H7 (cell line): ENCODE results near the gene CACNB2. TPM values are rescaled to one million over a fixed set of nuclear protein-coding genes. Genes with fewer than 3 reads are reported as not detected.

Experiments used
- DNase-seq: peaks from one replicate; pipeline ENCODE4 v3.0.0; 2012
- H3K27me3 ChIP-seq: 2 replicates; pipeline ENCODE4 v1.6.0; 2011; ENCODE audit warnings: mild to moderate bottlenecking, low read length; ENCODE audit not compliant: control insufficient read depth, insufficient read depth
- H3K36me3 ChIP-seq: replicated peaks from 2 replicates; pipeline ENCODE4 v1.5.1; 2011; ENCODE audit warnings: low read length; ENCODE audit not compliant: control insufficient read depth, insufficient read depth
- H3K4me3 ChIP-seq: 2 replicates; pipeline ENCODE4 v1.5.1; 2011; ENCODE audit warnings: low read depth, mild to moderate bottlenecking, control low read depth, low read length, moderate library complexity; ENCODE audit not compliant: insufficient read depth
- total RNA-seq: library from RNA; depleted of rRNA; stranded (reverse); fragments of >200 nt; shearing (Covaris generic); gene quantifications from 2 replicates; pipeline ENCODE4 v1.2.3, GENCODE V29; 2014

Gene CACNB2
- total RNA-seq, 1 experiment from 2014 or later = 1.0 TPM

DNA sequence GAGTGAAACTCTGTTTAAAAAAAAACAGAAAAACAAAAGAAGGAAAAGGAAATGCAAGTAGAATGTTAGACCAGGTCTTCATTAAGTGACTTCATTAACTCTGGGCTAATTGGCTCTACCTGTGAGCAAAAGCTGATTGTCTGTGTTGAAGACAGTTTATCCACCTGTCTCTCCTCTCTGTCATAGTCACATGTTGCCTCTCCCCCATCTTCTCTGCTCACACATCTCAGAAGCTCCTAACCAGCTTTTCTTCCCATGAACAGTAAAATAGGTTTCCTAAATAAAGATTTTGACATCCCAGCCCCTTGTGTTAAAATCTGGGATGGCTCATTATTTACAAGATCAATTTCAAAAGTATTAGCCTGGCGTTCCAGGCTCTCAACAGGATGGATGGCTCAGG is 222.7 kb downstream of the CACNB2 start:
- DNase-seq = no peak
- no peaks in the 10 kb centered on the region for H3K27me3 ChIP-seq
- no peak overlapping the region for H3K4me3 ChIP-seq
- no peaks in the 10 kb centered on the region for H3K36me3 ChIP-seq

DNA sequence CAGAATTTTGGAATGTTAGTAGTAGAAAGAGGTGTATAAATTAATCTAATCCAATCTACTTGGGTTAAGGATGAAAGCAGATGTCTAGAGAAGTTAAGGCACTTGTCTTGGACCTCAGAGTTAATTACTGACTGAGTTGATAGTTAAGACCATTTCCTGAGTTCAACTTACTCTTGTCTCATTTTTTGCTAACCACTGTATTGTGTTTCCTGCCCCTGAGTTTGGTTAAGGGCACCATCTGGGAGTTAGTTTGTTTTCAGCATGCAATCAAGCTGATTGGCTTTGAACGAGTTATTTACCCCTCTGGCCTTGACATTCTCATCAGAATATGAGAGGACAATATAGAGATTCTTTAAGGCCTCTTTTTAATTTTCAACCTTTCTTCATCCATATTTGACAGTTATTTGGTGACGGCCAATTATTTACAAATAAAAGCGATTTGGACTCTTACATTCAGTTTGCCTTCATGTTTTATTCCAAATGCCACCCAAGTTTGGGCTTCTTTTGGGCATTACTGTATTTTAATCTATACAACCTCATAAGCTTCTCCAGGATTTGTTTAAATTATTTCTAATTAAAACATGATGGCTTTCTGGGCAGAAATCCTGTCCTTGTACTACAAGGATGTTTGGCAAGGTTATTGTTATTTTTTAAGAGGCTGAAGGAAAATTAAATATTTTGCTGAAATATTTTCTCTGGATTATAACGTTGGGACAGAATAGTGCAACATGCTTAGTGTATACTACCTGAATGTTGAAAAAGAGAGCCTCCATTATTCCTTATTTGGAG is 225.0 kb downstream of the CACNB2 start:
- H3K4me3 ChIP-seq = no peak overlapping the region
- DNase-seq = no peak
- no peaks in the 10 kb centered on the region for H3K36me3 ChIP-seq
- H3K27me3 ChIP-seq = no peaks in the 10 kb centered on the region

DNA sequence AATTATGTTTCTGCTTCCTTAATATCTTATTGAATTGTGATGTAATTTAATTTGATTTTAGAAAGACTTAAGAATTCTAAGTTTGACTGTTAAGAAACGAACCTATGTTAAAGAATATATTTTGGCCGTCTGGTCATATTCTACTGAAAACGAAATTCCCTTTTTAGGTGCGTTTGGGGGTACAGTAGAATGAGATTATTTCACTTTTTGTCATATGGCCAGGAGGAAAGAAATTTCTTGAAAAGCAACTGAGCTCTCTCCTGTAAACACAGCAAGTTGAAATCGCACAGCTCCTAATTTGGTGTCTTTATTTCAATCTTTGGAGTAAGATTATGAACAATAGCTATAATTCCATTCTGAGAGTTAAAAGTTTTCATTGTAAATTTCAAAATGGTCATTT is 227.6 kb downstream of the CACNB2 start:
- DNase-seq = no peak
- no peaks in the 10 kb centered on the region for H3K27me3 ChIP-seq
- no peak overlapping the region for H3K4me3 ChIP-seq
- H3K36me3 ChIP-seq = no peaks in the 10 kb centered on the region

DNA sequence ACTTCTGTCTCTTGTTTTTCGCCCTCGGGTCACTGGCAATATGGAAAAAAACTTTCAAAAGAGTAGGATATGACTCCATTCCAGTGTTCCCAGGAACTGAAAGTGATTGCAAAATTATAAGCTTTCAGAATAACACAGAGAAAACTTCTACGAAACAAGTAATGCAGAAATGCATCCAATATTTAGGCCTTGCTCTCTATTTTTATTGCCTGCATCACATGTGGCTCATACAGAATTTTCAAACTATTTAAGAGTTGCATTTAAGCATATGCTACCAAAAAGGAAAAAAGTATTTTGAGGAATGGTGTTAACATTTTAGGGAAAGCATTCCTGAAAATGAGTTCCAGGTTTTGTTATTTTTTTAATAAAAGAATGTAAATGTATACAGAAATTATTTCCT is 228.0 kb downstream of the CACNB2 start:
- H3K36me3 ChIP-seq = no peaks in the 10 kb centered on the region
- no peaks in the 10 kb centered on the region for H3K27me3 ChIP-seq
- DNase-seq = no peak
- no peak overlapping the region for H3K4me3 ChIP-seq

DNA sequence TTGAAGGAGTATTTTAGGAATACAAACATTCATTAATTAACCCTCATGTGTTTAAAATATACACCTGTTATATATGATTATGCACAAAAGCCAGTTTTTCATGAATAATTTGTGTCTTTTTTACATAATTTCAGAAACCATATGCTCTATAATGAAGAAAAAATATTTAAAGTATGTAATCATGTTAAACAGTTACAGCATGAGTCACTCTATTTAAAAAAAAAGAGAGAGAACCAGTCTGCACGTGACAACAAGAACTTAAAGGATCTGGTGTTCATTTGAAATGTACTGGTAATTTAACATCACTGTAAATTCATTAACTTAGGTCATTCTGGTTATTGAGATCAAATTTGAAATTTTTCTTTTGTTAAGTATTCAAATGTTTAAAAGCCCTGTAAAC is 228.5 kb downstream of the CACNB2 start:
- Histone ChIP-seq H3K27me3 (no peaks in the 10 kb centered on the region), H3K4me3 (no peak overlapping the region), H3K36me3 (no peaks in the 10 kb centered on the region)
- DNase-seq = no peak

DNA sequence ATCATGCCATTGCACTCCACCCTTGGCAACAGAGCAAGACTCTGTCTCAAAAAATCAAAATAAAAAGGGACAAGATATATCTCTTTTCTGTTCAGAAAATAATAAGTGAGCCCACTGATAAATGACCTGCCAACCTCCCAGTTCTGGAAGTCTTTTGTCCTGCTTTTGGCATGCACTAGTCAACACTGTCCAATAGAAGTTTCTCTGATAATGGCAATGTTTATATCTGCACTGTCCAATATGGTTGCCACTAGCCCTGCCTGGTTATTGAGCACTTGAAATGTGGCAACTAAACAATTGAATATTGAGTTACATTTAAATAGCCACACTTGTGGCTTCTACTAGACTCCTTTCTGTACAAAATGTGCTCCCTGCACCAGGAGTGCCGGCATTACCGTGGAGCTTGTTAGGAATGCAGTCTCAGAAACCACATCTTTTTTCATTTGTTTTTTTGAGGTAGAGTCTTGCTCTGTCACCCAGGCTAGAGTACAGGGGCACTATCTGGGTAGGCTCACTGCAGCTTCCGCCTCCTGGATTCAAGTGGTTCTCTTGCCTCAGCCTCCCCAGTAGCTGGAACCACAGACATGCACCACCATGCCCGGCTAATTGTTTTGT is 229.7 kb downstream of the CACNB2 start:
- Histone ChIP-seq H3K27me3 (no peaks in the 10 kb centered on the region), H3K36me3 (no peaks in the 10 kb centered on the region), H3K4me3 (no peak overlapping the region)
- no peak for DNase-seq

DNA sequence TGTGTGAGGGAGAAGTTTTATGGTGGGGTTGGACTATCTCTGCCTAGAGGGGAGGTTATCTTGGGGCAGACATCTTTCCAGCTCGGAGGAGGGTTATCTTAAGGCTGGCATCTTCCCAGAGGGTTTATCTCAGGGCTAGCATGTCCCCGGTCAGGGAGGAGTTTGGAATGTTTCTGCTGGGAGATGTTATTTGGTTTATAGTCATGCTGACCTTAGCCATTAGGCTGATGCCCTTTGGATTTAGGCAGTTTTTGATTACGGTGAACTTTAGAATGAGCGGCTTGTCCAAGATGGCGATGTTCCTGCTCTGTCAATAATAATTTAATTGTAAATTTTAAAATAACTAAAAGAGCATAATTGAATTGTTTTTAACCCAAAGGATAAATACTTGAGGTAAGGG is 236.4 kb downstream of the CACNB2 start:
- Histone ChIP-seq H3K27me3 (no peaks in the 10 kb centered on the region), H3K36me3 (no peaks in the 10 kb centered on the region), H3K4me3 (no peak overlapping the region)
- no peak for DNase-seq

DNA sequence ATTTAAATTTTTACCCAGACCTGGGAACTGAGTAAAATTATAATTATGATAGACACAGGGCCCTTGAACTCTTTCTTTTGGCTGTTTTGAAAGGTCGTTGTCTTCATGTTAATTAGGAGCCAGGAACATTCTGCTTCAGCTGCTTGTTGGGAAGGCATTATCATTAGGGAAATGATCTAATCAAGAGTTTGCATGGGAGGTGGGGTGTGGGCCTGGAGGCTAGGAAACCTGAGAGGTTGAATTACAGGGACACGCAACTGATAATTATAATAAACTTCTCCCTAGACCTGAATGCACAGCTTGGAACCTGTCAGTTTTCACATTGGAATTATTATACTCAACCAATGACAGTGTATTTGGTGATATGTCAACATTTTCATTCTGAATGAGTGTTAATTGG is 237.7 kb downstream of the CACNB2 start:
- DNase-seq = no peak
- Histone ChIP-seq H3K36me3 (no peaks in the 10 kb centered on the region), H3K4me3 (no peak overlapping the region), H3K27me3 (no peaks in the 10 kb centered on the region)

DNA sequence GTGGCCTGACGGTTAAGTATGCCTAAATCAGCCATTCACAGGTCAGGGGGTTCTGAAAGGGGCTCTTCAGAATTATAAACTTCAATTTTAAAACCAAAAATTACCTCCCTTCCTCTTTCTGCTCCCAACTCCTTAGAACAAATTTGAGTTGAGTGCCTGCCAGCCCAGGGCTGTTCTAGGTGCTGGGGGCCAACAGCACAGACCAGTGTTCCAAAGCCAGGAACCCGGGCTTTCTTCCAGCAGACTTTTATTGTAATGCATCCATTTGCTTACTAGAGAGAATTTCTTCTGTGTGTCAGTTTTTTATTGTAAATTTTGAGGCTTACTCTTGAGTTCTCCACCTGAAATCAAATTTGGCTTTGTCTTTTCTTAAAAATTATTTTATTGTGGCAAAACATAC is 238.5 kb downstream of the CACNB2 start:
- H3K36me3 ChIP-seq = no peaks in the 10 kb centered on the region
- DNase-seq = no peak
- no peak overlapping the region for H3K4me3 ChIP-seq
- no peaks in the 10 kb centered on the region for H3K27me3 ChIP-seq

DNA sequence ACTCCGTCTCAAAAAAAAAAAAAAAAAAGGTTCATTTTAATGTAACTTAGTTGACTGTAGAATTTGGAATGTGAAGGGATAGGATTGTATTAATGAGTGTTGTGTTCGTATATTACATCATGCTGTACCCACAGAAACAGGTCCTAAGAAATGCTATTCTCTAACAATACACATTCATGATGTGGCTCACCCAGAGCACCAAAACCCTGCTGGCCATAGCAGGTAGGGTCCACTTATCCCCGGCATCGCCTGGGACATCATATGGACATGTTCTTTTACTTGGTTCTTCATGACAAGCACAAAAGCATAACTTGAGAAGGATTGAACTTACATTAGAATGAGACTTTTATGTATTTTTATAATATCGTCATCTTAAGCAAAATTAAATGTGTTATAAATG is 241.5 kb downstream of the CACNB2 start:
- H3K4me3 ChIP-seq = no peak overlapping the region
- H3K36me3 ChIP-seq = no peaks in the 10 kb centered on the region
- no peak for DNase-seq
- H3K27me3 ChIP-seq = no peaks in the 10 kb centered on the region

DNA sequence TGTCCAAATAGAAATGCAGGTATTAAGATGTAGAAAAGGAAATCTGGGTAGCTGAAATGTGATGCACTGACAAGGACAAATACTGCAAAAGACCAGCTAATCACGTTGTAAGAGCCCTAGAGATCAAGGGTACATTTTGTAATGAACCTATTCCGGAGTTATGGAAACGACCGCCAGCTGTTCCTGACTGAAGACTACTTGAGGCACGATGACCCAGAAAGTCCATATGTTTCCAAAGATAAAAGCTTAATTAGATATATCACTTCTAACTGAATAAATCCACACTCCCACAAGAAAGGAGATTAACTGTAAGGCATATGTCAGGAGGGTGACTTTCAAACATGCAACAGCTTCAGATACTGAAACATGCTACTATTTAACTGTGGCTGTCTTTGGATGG is 257.7 kb downstream of the CACNB2 start:
- no peak for DNase-seq
- no peaks in the 10 kb centered on the region for H3K36me3 ChIP-seq

DNA sequence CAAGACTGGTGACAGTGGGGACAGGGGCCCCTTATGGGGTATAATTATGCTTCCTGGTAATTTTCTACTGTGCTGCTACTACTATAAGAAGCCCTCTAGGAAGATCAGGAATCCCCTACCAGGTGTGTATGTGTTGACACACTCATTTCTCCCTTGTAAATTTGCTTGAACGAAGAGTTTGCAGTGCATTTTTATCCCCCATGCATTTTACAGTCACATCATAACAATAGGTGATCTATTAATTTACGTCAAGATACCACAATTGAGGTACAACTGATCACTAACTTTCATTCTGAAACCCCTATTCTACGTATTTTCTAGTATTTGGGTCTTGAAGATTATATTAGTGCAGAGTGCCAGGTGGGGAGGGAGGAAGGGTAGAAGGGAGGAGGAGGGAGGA is 258.9 kb downstream of the CACNB2 start:
- H3K36me3 ChIP-seq = no peaks in the 10 kb centered on the region
- no peak for DNase-seq
- no peaks in the 10 kb centered on the region; the same call in 1 of the 2 replicates for H3K27me3 ChIP-seq
- H3K4me3 ChIP-seq = no peak overlapping the region

More for the DNA sequence above, 257.7 kb downstream of the CACNB2 start:
- H3K4me3 ChIP-seq = no peak overlapping the region
- no peaks in the 10 kb centered on the region; the same call in 1 of the 2 replicates for H3K27me3 ChIP-seq

DNA sequence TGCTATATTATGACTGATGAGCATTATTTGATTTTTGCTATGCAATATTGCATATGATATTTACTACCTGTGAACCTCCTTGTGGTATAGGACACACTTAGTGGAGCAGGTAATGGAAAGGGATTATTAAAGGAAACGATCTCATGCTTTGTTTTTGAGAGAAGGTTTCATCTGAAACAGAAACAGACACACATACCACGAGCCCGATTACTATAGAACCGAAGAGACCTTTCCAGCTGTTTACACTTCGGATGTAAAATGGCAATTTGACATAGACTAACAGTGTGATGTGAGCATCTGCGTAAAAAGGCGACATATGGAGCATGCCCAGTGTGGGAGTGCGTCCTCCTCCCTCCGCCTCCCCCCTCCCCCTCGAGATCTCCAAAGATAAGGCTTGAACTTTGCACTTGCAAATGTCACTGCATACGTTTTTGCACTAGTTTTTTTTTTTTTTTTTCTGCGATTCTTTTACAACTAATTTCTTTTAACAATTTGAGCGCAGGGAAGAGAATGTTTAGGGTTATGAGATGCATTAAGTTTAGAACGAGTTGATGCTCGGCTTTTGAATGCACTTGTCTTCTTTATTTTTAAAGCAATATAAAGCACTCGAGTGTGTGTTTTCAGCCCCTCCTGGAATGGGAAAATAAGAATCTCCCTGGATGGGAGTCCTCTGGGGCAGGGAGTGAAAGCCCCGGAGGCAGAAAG is 260.1 kb downstream of the CACNB2 start:
- no peaks in the 10 kb centered on the region; the same call in 1 of the 2 replicates for H3K27me3 ChIP-seq
- peak; percentile 64 for DNase-seq
- peak overlapping the region; percentile 20 for H3K4me3 ChIP-seq

DNA sequence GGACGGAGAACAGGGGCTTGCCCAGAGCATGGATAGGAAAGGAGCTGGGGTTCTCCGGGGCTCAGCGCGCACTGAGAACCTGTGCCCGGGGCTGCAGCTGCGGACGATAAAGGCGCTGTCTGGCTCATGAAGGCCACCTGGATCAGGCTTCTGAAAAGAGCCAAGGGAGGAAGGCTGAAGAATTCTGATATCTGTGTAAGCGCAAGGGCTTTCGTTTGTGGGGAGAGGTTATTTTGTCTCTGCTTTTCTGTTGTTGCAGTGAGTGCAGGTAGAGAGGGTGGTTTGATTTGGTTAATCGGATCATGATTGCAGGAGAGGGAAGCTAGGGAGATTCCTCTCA is 260.7 kb downstream of the CACNB2 start:
- peak overlapping the region; percentile 20 for H3K4me3 ChIP-seq
- peak; percentile 41 for DNase-seq
- no peaks in the 10 kb centered on the region for H3K36me3 ChIP-seq
- H3K27me3 ChIP-seq = no peaks in the 10 kb centered on the region; the same call in 1 of the 2 replicates

More for the DNA sequence above, 260.1 kb downstream of the CACNB2 start:
- H3K36me3 ChIP-seq = no peaks in the 10 kb centered on the region
